Stimulated activated CD4-positive, alpha-beta T cell treated with anti-CD3 and anti-CD28 coated beads, Interleukin-12 subunit alpha, Interleukin-12 subunit beta, amount 100 ng/mL, for 24 hours (primary cell): Measurements from ENCODE around the gene TOX3.

Experiments used
- DNase-seq, 2 experiments: peaks; one replicate each; pipeline ENCODE4 v3.0.0-alpha.2; 2020; ENCODE audit warnings: low read depth in 2 of 2

Gene TOX3

DNA sequence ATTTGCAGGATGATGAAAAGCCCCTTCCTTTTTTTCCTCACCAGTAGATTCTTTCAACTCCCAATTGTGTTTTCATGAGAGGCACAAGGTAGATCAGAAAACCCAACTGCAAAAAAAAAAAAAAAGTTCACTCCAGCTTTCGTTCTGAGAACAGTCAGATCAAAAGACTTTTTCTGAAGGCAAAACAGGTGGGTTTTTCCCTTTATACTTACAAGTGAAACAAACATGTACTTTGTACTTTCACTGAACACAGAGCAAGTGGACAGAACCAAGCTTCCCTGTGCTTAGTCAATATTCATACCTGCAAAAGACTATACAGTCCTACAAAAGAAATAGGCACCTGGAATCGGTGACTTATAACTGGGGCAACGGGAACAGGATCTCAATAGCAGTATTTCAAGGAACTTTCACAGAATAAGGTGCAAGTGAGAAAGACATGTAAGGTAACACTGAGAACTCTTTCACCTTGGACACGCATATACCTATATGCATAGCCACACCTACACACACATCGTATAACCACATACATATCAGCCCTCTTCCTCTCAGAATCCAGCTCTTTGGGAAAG lies 54.1 kb downstream of the TOX3 start:
- no peak for DNase-seq

DNA sequence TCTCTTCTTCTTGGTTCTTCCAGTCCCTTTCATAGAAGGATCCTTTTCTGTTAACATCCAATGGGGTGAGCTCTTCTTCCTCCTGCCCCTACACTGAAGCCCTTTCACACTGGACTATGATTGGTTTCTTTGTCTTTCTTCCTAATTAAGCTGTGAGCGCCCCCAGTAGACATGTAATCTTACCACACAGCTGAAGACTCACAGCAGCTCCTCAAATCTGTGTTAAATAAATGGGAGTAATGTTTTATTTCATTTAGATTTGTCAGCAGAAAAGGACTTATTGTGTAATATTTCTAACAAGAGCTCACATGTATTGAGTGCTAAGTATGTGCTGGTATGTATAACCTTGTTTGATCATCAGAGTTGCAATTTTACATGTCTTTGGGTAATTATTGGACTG lies 55.7 kb downstream of the TOX3 start:
- no peak for DNase-seq

- DNase-seq: no peak
Observed at GRCh38 chr16:52489894-52490293, 57.0 kb downstream of the TOX3 start.

- no peak for DNase-seq
Observed at GRCh38 chr16:52488837-52489289, 58.1 kb downstream of the TOX3 start.

GRCh38 chr16:52487849-52488457 lies 59.0 kb downstream of the TOX3 start:
- no peak for DNase-seq

GRCh38 chr16:52480237-52480636 lies 66.7 kb downstream of the TOX3 start:
- DNase-seq: no peak

DNA sequence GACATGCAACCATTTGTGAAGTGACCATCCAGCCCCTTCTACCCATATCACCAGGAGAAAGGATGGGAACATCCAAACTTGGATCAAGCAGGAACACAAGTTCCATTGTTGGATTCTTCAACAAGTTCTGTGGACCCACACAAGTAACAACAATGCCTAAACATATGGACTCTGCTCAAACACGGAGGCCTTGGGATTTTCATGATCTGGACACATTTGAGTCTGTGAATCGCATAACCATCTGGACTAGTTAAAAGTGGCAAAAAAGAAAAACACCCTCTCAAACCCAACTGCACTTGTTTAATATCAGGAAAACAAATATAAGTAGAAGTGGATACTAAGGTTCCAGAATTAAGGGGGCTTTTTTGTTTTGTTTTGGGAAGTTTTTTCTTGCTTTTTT lies 70.8 kb downstream of the TOX3 start:
- no peak for DNase-seq

- DNase-seq: no peak
Observed at GRCh38 chr16:52474679-52475078, 72.3 kb downstream of the TOX3 start.

DNA sequence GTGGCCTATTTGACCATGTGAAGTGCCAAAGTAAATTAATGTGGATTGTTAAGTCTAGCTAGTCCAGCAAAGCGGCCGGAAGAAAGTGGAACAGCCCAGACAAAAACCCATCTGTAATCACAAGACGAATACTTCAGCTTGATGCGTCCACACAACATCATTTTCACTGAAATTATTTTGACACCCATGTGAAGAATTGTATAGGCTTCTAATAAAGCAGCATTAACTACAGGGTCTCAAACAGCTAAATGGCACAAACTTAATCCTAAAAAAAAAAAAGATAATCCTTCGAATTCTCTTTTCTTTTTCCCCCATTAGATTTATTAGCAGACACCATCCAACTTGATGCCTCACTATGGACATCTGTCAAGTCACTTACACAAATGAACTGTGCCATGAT lies 73.8 kb downstream of the TOX3 start:
- DNase-seq: no peak

GRCh38 chr16:52471650-52472370 lies 75.1 kb downstream of the TOX3 start:
- no peak for DNase-seq

- no peak for DNase-seq
Observed at GRCh38 chr16:52470585-52470984, 76.4 kb downstream of the TOX3 start.

DNA sequence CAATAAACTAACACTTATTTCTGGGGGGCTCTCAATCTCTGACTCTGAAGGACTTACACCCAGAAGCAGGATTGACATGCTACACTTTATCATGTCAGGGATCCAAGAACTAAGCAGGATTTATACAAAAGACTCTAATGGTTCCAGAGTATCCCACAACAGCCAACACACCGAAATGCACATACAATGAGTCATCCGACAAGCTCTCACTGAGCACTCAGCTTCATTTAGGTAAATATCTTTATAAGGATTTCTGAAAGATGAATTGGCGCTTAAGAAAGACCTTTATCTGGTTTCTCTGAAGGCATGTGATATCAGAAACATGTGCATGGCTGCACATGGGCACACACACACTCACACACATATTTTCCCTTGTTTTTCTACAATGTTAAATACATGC lies 77.2 kb downstream of the TOX3 start:
- no peak for DNase-seq

DNA sequence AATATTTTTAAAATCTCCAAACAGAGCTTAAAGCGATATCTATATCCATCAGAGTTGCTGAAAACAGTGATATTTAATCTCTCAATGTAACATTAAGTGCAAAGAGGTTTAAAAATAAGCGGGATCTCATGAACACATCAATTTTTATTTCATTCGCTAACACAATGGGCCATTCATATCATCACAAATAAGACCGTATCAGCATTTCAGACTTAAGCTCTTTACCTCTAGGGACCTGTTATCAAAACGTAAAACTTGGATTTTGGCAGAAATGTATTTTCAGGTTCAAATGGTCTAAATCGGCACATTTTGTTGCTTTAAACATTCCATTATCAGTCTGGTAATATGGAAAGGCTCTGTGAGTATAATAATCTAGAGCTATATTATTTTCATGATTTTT lies 77.9 kb downstream of the TOX3 start:
- no peak for DNase-seq

GRCh38 chr16:52467753-52468152 lies 79.2 kb downstream of the TOX3 start:
- no peak for DNase-seq

DNA sequence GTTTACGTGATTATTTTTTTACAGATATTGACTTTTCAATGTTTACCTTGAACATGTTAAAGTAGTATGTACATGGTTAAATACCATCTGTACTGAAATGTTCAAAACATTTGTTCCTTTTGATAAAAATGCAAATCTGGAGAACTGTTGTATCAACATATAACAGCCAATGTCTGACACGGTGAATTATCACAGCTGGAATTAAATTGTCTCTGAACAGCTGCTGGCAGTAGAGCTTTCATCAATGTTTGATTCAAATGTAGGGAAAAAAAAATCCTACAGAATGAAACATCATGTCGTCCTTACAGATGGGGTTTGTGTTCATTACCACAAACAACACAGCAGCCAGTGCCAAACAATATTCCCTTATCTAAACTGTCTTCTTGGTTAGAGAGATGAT lies 79.9 kb downstream of the TOX3 start:
- no peak for DNase-seq

DNA sequence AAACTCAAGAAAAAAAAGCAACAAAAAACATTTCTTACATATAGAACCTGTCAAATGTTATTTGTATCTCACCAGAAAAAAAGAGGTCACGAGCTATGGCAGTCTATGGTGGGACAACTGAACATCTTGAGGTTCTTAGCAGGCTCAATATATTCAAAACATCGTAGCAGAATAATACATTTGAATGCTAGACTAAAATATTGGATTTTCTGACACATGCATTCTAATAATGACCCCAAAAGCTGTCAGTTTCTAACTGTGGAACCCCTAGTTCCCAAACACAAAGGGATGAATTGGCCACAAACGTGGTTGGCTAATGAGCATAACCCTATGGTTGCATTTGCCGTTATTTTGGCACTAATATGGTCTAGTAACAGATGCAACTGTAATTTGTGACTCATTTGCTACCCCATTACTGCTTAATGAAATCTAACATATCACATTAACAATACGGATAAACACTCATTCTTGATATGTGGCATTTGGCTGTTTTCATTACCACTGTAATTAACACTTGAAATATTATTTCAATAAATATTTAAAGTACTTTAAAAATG lies 81.2 kb downstream of the TOX3 start:
- DNase-seq: no peak

DNA sequence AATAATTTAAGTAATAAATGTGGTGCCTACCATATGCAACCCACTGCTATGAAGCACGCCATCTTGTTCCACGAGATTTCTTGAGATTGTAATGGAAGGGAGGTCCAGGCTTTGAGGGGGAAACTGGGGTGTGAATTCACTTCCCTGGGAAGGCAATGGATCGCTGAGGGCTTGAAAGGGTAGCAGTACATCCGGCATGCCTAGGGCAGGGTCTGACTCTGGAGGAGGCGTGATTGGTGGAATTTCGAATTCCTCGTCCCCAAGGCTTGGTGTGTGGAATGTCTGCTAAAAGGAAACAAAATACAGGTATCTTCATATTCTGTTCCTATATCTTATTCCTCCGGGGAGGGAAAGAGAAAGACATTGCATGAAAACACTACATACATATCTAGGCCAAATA lies 83.0 kb downstream of the TOX3 start:
- no peak for DNase-seq

DNA sequence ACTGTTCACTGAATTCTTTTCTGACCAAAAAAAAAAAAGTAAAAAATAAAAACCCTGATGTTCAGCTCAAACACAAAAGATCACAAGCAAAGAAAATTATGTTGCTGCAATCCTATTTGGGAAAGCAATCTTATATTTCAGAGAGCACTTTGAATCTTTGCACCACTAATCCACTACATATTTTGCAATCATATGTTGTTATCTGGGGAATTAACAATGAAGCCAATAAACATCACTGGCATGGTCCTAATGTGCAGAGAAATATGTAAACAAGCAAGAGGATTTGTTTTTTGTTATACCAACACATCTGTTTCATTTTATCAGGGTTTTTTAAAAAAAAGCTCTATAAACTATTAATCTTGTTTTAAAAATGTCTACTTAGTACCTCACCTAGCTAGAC lies 84.1 kb downstream of the TOX3 start:
- no peak for DNase-seq

GRCh38 chr16:52460639-52461178 lies 86.2 kb downstream of the TOX3 start:
- no peak for DNase-seq

DNA sequence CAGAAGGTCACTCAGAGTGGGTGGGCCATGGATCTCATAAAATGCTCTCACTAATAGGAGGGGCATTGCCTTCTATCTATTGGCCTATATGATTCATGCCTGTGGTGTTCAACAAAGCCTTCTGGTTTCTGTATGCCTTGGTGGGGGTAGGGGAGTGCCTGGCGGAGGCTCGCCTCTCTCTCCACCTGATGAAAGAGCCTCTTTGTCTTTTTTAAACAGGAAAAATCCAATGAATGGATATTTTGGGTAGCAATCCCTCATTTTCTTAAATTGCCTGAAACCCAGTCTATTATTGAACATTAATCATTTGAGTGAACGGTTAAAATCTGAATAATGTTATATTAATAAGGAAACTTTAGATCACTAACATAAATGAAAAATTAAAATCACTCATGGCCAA lies 90.6 kb downstream of the TOX3 start:
- no peak for DNase-seq

- DNase-seq: no peak
Observed at GRCh38 chr16:52455549-52456277, 91.2 kb downstream of the TOX3 start.

- no peak for DNase-seq
Observed at GRCh38 chr16:52453644-52454043, 93.3 kb downstream of the TOX3 start.
